HG02943 (cell line): Measurements from ENCODE around the gene TUBG2.
A peak's percentile ranks its signal among the peaks of the same experiment; 100 is the strongest.
"Not testable (repeated sequence)": the region's sequence is repeated elsewhere in the genome, so short reads cannot be mapped to it uniquely, and the experiment has no call there.

Source experiments
- ATAC-seq: cut with Tn5 transposase; IDR thresholded peaks from one replicate; pipeline ENCODE4 v1.9.1; 2021; ENCODE audit warnings: mild to moderate bottlenecking, low read depth, moderate library complexity; ENCODE audit not compliant: unreplicated experiment

The TUBG2 gene

DNA sequence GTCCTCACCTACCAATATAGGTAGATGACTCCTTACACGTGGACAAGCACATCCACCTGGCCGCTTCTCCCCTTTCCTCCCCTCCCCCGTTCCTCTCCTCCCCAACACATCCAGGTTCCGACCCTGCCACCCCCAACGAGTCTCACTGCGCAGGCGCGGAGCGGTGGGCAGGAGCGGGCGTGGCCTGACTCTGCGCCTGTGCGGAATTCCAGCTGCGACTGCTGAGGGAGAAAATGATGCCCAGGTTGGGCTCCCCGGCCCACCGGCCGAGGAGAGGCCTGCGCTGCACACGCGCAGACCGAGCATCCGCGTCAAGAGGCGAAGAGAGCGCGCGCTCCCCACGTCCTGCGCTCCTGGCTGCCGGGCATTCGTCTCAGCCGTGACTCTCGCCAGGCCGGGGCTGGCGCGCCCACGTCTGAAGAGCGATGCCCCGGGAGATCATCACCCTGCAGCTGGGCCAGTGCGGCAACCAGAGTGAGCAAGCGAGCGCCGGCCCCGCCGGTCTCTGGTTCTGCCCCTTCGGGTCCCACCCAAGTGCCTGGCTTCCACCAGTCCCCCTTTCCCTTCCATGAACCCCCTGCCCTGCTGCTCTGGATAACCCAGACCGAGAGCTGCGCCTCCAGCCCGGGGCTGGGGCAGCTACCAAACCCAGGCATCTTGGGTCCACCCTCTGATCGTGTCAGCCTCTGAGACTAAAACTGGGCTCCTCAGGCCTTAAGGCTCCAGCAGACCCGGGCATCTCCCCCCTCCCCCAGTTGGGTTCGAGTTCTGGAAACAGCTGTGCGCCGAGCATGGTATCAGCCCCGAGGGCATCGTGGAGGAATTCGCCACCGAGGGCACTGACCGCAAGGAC, at the start of gene TUBG2:
TUBG2 (plus strand) TSS at position 206 of the 853 bp plus-strand sequence; CDS start at position 426, 220 bp downstream.
- no peak for ATAC-seq

DNA sequence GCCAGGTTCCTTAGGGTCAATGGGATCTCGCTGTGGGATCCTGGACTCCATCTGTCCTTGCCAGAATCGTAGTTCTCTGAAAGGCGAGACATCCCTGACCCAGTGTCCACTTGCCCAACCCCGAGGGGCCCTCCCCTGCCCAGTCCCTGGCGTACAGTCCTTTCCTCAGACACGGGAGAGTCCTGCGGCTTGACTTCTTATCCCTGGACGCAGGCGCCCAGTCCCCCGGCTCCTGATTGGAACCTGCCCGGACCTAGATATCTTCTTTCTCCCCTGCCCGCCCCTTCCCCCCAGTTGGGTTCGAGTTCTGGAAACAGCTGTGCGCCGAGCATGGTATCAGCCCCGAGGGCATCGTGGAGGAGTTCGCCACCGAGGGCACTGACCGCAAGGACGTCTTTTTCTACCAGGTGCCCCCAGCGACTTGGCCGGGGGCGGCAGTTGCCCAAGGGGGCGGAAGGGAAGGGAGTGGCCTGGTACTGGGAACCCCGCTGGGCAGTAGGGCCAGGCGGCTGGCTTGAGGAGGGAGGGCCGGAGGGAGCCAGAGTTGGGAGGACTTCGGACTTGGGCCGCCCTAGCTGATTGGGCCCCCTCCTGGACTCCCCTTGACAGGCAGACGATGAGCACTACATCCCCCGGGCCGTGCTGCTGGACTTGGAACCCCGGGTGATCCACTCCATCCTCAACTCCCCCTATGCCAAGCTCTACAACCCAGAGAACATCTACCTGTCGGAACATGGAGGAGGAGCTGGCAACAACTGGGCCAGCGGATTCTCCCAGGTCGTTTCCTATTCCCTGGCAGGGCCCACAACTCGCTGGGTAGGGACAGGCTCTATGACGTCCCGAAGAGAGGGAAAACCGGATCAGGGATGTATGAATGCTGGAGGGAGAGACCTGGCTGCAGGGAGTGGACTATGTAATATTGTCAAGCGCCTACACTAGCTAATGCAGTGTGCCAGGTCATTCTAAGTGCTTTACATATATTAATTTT, 49.0 kb upstream of the TUBG2 start:
- ATAC-seq: not testable (repeated sequence)

DNA sequence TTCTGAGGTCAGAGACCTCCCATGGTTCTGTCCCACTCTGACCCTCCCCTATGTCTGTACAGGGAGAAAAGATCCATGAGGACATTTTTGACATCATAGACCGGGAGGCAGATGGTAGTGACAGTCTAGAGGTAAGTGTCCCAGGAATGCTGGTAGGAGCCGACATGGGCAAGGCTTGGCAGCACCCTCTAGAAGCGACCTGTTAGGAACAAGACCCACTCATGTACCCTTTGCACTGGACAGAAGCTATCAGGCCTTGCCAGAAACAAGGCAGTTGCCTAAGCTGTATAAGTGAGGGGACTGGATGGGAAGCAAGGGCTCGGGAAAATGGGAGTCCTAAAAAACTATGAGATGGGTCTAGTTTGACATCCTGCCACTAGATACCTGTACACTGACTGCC, 47.1 kb upstream of the TUBG2 start:
- ATAC-seq: no peak

- ATAC-seq: no peak
Observed at GRCh38 chr17:42613699-42614295, 45.3 kb upstream of the TUBG2 start.

DNA sequence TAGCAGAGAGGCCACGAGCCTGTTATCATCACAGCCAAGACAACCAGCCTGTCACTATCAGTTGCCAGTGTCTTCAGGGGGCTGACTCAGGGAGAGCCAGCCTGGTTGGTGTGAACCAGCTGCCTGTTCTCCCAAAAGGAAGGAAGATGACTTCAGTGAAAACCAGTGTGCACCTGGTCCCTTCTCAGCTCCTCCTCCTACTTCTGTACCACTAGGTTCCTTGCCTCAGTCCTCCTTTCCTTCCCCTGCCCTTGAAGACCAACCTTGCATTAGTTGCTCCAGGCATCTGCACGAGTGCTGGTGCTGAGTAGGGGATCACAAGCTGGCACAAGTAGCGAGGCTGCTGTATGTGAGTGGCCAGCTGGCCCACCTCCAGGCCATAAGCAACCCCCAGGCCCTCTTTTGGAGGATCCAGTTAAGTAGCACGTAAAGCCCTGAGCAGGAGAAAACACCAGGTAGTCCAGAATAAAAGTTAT, 41.1 kb upstream of the TUBG2 start:
- ATAC-seq: peak; percentile 29

DNA sequence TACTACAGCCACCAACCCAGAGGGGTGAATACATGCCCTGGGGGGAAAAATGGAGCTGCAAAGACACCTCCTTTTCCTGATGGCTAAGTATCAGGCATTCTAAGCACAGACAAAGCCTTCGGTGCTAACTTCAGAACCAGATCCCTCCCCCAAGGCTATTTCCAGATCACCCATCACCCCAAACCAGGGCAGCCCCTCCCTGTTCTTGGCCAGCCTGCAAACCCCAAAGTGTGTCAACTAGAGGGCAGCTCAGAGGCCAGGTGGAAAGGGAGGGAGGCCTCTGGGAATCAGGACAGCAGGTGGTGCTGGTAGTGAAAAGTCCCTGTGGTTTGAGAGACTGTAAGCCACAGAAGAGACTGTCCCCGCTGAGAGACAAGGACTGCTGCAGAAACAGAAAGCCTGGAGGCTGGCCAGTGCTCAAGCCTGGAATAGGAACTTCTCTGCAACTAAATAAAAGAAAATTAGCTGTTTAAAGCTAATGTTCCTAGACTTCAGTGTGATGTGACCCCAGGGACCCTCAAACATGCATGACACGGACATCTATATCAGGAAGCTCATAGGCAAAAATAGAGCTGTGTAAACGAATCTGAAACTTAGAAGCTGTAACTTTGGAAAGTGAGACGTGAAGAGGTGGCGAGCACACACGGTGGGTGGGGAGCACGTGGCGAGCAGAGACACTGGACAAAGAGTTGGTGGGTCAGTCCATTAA, 40.5 kb upstream of the TUBG2 start:
- peak; percentile 70 for ATAC-seq

DNA sequence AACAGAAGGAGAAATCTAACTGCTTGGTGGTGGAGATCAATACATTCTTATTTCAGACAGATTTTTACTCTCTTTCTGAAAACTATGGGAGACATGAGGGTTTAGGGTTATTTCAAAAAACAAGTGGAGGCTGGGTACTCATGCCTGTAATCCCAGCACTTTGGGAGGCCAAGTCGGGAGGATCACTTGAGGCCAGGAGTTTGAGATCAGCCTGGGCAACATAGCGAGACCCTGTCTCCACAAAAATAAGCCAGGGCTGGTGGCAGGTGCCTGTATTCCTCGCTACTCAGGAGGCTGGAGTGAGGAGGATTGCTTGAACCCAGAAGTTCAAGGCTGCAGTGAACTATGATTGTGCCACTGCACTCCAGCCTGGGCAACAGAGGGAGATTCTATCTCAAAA, 37.1 kb upstream of the TUBG2 start:
- not testable (repeated sequence) for ATAC-seq

- ATAC-seq: no peak
Observed at GRCh38 chr17:42623271-42623670, 35.8 kb upstream of the TUBG2 start.

DNA sequence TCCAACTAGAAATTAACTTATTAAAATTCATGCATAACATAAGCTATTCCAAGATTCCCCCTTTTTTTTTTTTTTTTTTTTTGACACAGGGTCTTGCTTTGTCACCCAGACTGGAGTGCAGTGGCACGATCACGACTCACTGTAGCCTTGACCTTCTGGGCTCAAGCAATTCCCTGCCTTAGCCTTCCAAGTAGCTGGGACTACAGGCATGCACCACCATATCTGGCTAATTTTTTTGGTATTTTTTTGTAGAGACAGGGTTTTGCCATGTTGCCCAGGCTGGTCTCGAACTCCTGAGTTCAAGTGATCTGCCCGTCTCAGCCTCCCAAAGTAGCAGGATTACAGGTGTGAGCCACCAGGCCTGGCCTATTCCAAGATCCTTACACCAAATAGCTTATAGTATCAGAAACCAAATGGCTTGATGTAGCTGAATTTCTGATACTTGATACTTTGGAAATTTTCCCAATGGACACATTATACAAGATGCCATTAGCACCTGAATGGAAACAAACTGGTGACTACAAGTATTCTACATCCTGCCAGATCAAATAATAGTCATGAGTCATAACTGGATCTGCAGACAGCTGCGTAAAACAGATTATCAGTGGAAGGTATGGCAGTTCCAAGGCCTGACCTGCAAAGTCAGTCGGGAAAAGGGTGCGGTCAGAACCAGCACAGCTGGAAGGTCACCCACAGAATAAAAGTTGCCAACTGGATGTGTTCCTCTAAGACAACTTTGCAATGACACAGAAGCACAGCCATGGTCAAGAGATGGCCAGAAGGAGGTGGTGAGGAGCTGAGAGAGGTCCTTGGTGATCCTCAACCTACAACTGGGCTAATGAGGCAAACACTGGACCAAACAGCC, 35.1 kb upstream of the TUBG2 start:
- no peak for ATAC-seq

- ATAC-seq: not testable (repeated sequence)
Observed at GRCh38 chr17:42627032-42627764, 31.9 kb upstream of the TUBG2 start.

DNA sequence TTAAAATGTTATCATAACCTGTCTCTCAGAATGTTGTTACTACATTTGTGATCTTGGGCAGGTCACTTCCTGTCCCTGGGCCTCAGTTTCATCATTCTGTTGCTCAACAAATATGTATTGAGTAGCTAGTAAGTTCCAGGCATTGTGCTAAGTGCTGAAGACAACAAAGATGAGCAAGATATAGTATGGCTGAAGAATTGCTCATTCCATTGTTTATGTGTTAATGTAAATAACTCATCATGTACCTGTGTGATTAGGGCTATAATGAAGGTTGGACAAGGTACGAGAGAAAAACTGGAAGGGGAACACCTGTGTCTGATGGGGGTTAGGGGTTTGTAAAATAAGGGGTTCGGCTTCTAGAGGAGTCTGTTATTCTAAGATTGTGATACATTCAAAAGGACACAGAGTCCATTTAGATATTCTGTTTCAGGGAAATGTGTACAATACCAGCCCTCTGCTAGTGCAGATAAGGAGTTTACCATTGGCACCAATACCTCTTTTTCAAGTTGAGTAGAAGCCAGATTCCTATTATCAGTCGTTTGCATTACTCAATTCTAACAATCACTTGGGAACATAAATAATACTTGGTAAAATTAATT, 29.6 kb upstream of the TUBG2 start:
- ATAC-seq: no peak

GRCh38 chr17:42632949-42633444, 26.1 kb upstream of the TUBG2 start:
- no peak for ATAC-seq

DNA sequence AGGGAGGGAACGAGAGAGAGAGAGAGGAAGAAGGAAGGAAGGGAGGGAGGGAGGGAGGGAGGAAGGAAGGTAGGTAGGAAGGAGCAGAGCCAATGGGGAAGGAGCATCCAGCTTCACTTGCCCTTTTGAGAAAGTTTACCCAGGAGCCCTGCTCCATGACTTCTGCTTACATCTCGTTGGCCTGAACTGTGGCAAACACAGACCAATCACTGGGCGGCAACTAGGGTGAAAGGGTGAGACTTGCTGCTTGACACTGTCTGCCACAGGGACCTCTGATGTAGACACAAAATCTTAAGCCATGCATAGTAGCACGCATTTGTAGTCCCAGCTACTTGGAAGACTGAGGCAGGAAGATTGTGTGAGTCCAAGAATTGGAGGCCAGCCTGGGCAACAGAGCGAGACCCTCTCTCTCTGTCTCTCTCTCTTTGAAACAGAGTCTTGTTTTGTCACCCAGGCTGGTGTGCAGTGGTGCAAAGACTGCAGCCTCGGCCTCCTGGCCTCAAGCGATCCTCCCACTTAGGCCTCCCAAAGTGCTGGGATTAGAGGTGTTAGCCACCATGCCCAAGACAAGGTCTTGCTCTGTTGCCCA, 19.5 kb upstream of the TUBG2 start:
- ATAC-seq: no peak

DNA sequence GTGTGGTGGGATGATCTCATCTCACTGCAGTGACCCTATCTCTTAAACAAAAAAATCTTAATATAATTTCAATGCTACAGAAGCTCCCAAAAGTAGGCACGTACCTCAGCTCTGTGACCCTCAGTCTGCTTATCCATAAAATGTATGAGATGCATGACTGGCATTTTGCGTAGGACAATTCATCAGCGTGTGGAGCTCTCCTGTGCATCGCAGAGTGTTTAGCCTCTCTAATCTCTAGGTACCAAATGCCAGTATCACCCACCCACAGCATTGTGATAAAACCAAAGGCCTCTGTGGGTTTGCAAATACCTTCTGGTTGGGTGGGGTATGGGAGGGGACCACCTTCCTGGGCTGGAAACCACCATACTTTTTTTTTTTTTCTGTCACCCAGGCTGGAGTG, 19.0 kb upstream of the TUBG2 start:
- ATAC-seq: no peak

DNA sequence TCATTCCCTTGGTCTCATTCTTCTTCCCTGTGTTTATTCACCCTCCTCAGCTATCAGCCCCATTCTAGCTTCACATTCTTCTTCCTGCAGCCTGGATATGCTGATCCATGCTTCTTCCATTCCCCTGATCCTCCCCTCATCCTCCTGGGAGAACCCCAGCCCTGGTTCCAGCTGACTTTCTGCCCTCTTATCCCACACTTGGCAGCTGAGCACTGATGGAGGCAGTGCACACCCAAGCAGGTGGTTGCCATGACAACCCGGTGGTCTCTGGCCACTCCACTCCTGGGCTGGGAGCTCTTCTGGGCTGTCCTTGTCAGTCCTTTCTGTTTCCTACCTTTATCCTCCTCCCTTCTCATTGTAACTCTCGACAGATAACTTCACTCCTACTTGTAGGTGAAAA, 16.7 kb upstream of the TUBG2 start:
- ATAC-seq: no peak

DNA sequence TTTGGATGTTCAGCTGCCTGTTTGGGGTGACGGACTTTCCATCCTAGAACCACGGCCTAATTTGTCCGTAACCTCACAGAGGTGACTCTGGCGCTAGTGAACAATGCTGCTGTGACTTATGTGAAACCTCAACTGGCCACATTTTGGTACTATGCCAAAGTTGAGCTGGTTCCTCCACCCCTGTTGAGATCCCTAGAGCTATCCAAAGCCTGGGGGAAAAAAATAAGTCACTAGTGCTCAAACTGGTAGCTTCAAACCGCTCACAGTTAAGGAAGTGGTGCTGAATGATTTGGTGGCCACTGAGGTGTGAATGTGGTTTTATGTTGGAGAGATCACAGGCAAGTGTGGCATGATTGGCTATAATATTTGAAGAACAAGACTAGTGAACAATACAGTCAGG, 11.3 kb upstream of the TUBG2 start:
- ATAC-seq: no peak

DNA sequence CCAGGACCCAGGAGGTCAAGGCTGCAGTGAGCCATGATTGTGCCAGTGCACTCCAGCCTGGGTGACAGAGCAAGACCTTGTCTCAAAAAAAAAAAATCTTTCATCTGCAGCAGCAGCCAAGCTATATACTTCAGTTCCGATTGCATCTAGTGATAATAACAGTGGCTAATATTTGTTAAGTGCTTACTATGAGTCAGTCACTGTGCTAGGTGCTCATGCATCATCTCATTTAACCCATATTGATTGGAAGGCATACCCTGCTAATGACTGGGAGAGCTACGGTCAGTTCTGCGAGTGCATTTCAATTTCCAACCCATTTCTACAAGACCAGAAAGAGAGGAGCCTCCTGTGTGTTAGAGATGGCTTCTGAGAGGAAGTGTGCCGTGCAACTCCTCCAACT, 7.7 kb upstream of the TUBG2 start:
- ATAC-seq: no peak
